HAP-1 (cell line): ENCODE data around the gene G6PD.
"Not testable (repeated sequence)": the region's sequence is repeated elsewhere in the genome, so short reads cannot be mapped to it uniquely, and the experiment has no call there.

Source experiments
- DNase-seq, 2 experiments: peaks; one replicate each; pipeline ENCODE4 v3.0.0-alpha.2; 2016 to 2020; ENCODE audit warnings: low spot score in 2 of 2
- H3K27me3 ChIP-seq: fragments of 250-450 bp; sonication (Bioruptor Pico); 2 replicates; pipeline ENCODE4 v1.5.1; 2020; ENCODE audit warnings: low read depth, mild to moderate bottlenecking, moderate library complexity
- H3K36me3 ChIP-seq: fragments of 250-450 bp; sonication (Bioruptor Pico); replicated peaks from 2 replicates; pipeline ENCODE4 v1.5.1; 2020; ENCODE audit warnings: mild to moderate bottlenecking
- H3K4me1 ChIP-seq: fragments of 250-450 bp; sonication (Bioruptor Pico); 2 replicates; pipeline ENCODE4 v1.5.1; 2020; ENCODE audit warnings: mild to moderate bottlenecking
- H3K4me3 ChIP-seq: fragments of 250-450 bp; sonication (Bioruptor Pico); 2 replicates; pipeline ENCODE4 v1.5.1; 2020; ENCODE audit warnings: mild to moderate bottlenecking, moderate library complexity
- H3K9me3 ChIP-seq: fragments of 250-450 bp; sonication (Bioruptor Pico); 2 replicates; pipeline ENCODE4 v1.5.1; 2020; ENCODE audit warnings: mild to moderate bottlenecking, moderate library complexity
- in situ Hi-C: fragments of 300-500 bp; cut with MboI; formaldehyde crosslinking; loops from 3 replicates; pipeline ENCODE4 v1.14.3; 2020; ENCODE audit warnings: low sequenced_read_pairs, inconsistent platforms, mixed read lengths

Gene G6PD

GRCh38 chrX:154496591-154497137, 50.0 kb downstream of the G6PD start:
- peaks cover 12% of the 10 kb centered on the region for H3K4me1 ChIP-seq
- H3K9me3 ChIP-seq, H3K4me3 ChIP-seq, H3K36me3 ChIP-seq, in situ Hi-C loops, DNase-seq, H3K27me3 ChIP-seq: not testable (repeated sequence)

GRCh38 chrX:154495472-154495922, 51.1 kb downstream of the G6PD start:
- H3K9me3 ChIP-seq = no peaks in the 10 kb centered on the region
- no peak overlapping the region for H3K4me3 ChIP-seq
- in situ Hi-C loops = no loop called here
- H3K36me3 ChIP-seq = no peaks in the 10 kb centered on the region
- no peaks in the 10 kb centered on the region for H3K27me3 ChIP-seq
- no peak for DNase-seq
- peaks cover 15% of the 10 kb centered on the region for H3K4me1 ChIP-seq

- H3K4me3 ChIP-seq = no peak overlapping the region
- DNase-seq = no peak
- H3K9me3 ChIP-seq = no peaks in the 10 kb centered on the region
- H3K4me1 ChIP-seq = peaks cover 15% of the 10 kb centered on the region
- H3K36me3 ChIP-seq = no peaks in the 10 kb centered on the region
- no peaks in the 10 kb centered on the region for H3K27me3 ChIP-seq
- in situ Hi-C loops = no loop called here
Observed at GRCh38 chrX:154494715-154495114, 51.9 kb downstream of the G6PD start.

- in situ Hi-C loops = no loop called here
- Histone ChIP-seq H3K4me1 (peaks cover 20% of the 10 kb centered on the region), H3K4me3 (peak within 1 kb of the TSS; percentile 69), H3K9me3 (no peaks in the 10 kb centered on the region), H3K36me3 (peaks cover 26% of the 10 kb centered on the region), H3K27me3 (no peaks in the 10 kb centered on the region)
- peak; percentile 96 to 98 for DNase-seq
Observed at GRCh38 chrX:154490414-154491083, 56.1 kb downstream of the G6PD start, which contains the start of gene SLC10A3. Gene SLC10A3, minus strand, starts transcription at chrX:154490629. Its CDS starts 1,689 bp downstream, at chrX:154488940.

- H3K4me1 ChIP-seq = peaks cover 25% of the 10 kb centered on the region
- no peaks in the 10 kb centered on the region for H3K27me3 ChIP-seq
- no peaks in the 10 kb centered on the region for H3K9me3 ChIP-seq
- peaks cover 31% of the 10 kb centered on the region for H3K36me3 ChIP-seq
- peak overlapping the region; percentile 69 for H3K4me3 ChIP-seq
- in situ Hi-C loops = no loop called here
- peak in 1 of 2 experiments; percentile 45 for DNase-seq
Observed at GRCh38 chrX:154490021-154490413, 56.6 kb downstream of the G6PD start.

GRCh38 chrX:154489182-154489581, 57.5 kb downstream of the G6PD start:
- H3K27me3 ChIP-seq = no peaks in the 10 kb centered on the region
- DNase-seq = no peak
- H3K4me1 ChIP-seq = peaks cover 27% of the 10 kb centered on the region
- no peaks in the 10 kb centered on the region for H3K9me3 ChIP-seq
- in situ Hi-C loops = no loop called here
- H3K4me3 ChIP-seq = peak overlapping the region; percentile 69
- peaks cover 39% of the 10 kb centered on the region for H3K36me3 ChIP-seq

- no peaks in the 10 kb centered on the region for H3K9me3 ChIP-seq
Observed at GRCh38 chrX:154488336-154489075, 58.1 kb downstream of the G6PD start.

GRCh38 chrX:154487518-154488290, 58.9 kb downstream of the G6PD start:
- Histone ChIP-seq H3K4me3 (peak overlapping the region; percentile 69; the same call in 1 of the 2 replicates), H3K9me3 (no peaks in the 10 kb centered on the region), H3K27me3 (no peaks in the 10 kb centered on the region), H3K36me3 (peaks cover 48% of the 10 kb centered on the region), H3K4me1 (peaks cover 27% of the 10 kb centered on the region)
- in situ Hi-C loops = no loop called here
- no peak for DNase-seq

More at GRCh38 chrX:154488336-154489075, 58.1 kb downstream of the G6PD start:
- H3K4me1 ChIP-seq = peaks cover 27% of the 10 kb centered on the region
- no peak for DNase-seq
- H3K36me3 ChIP-seq = peaks cover 44% of the 10 kb centered on the region
- H3K4me3 ChIP-seq = no peak overlapping the region
- H3K27me3 ChIP-seq = no peaks in the 10 kb centered on the region
- in situ Hi-C loops = no loop called here

- H3K27me3 ChIP-seq = no peaks in the 10 kb centered on the region
- no peaks in the 10 kb centered on the region for H3K9me3 ChIP-seq
- H3K4me3 ChIP-seq = peak within 1 kb of the TSS; percentile 69
- peak; percentile 60 to 84 for DNase-seq
- H3K36me3 ChIP-seq = peaks cover 48% of the 10 kb centered on the region
- peaks cover 27% of the 10 kb centered on the region for H3K4me1 ChIP-seq
- in situ Hi-C loops = no loop called here
Observed at GRCh38 chrX:154486396-154487207, 60.0 kb downstream of the G6PD start, which contains the start of gene UBL4A. Gene UBL4A, minus strand, starts transcription at chrX:154486615. Its CDS starts 31 bp downstream, at chrX:154486584.

GRCh38 chrX:154486052-154486395, 60.6 kb downstream of the G6PD start:
- Histone ChIP-seq H3K4me3 (peak overlapping the region; percentile 69), H3K36me3 (peaks cover 48% of the 10 kb centered on the region), H3K27me3 (no peaks in the 10 kb centered on the region), H3K4me1 (peaks cover 25% of the 10 kb centered on the region), H3K9me3 (no peaks in the 10 kb centered on the region)
- DNase-seq = peak in 1 of 2 experiments; percentile 41
- in situ Hi-C loops = no loop called here

- Histone ChIP-seq H3K9me3 (no peaks in the 10 kb centered on the region), H3K27me3 (no peaks in the 10 kb centered on the region), H3K4me3 (peak overlapping the region; percentile 69), H3K36me3 (peaks cover 48% of the 10 kb centered on the region), H3K4me1 (peaks cover 25% of the 10 kb centered on the region)
- in situ Hi-C loops = no loop called here
- DNase-seq = peak in 1 of 2 experiments; percentile 36
Observed at GRCh38 chrX:154485150-154486051, 61.2 kb downstream of the G6PD start.
